ENCODE measurements around the gene C22orf31. TPM values are rescaled to one million over a fixed set of nuclear protein-coding genes. Genes with fewer than 3 reads are reported as not detected.

The C22orf31 gene
- total RNA-seq, 4 donors from 2014 or later, result not detected

DNA sequence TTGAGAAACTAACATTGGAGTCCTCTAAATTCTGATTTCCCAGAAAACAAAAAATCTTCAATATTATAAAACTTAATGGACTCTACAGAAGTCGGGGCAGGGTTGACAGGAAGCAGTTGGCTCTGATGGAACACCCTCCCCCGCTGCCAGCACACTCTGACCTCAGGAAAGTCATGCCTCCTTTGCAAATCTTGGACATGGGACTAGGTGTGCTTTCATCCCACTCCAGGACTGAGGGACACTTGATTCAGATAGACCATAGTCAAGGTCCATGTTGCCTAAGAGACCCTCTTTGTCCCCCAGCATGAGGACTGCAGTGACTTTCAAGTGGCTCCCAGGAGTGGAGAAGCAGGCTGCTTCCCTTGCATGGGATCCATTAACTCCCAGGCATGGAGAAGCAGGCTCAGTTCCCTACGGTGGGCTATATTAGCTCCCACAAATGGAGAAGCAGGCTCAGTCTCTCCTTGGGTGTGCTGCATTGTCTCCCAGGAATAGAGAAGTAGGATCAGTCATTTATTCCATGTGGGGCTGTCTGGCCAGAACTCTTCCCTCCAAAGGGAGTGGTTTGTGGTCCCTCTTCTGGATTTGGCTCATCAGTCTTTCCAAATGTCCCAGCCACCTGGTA is 38.3 kb downstream of the C22orf31 start:
- Histone ChIP-seq H3K27me3 (no peaks in the 10 kb centered on the region), H3K9me3 (no peaks in the 10 kb centered on the region), H3K4me1 (peaks cover 0 to 14% (median 4%) of the 10 kb centered on the region in 4 donors), H3K36me3 (peaks cover 0 to 7% (median 0%) of the 10 kb centered on the region in 3 donors), H3K27ac (no peak overlapping the region), H3K4me3 (no peak overlapping the region)
- WGBS, 2 donors, result 45 to 51% methylated on average over 3 of the region's 3 CpGs
- TF ChIP-seq EP300 (IDR thresholded peaks at IDR 0.05) (no peak), POLR2A (IDR thresholded peaks at IDR 0.05) (no peak)
- TF ChIP-seq, protein P1, sequence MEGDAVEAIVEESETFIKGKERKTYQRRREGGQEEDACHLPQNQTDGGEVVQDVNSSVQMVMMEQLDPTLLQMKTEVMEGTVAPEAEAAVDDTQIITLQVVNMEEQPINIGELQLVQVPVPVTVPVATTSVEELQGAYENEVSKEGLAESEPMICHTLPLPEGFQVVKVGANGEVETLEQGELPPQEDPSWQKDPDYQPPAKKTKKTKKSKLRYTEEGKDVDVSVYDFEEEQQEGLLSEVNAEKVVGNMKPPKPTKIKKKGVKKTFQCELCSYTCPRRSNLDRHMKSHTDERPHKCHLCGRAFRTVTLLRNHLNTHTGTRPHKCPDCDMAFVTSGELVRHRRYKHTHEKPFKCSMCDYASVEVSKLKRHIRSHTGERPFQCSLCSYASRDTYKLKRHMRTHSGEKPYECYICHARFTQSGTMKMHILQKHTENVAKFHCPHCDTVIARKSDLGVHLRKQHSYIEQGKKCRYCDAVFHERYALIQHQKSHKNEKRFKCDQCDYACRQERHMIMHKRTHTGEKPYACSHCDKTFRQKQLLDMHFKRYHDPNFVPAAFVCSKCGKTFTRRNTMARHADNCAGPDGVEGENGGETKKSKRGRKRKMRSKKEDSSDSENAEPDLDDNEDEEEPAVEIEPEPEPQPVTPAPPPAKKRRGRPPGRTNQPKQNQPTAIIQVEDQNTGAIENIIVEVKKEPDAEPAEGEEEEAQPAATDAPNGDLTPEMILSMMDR (IDR thresholded peaks at IDR 0.05), result no peak
- DNase-seq (ENCODE audit: low spot score in 2 of 2), result no peak

DNA sequence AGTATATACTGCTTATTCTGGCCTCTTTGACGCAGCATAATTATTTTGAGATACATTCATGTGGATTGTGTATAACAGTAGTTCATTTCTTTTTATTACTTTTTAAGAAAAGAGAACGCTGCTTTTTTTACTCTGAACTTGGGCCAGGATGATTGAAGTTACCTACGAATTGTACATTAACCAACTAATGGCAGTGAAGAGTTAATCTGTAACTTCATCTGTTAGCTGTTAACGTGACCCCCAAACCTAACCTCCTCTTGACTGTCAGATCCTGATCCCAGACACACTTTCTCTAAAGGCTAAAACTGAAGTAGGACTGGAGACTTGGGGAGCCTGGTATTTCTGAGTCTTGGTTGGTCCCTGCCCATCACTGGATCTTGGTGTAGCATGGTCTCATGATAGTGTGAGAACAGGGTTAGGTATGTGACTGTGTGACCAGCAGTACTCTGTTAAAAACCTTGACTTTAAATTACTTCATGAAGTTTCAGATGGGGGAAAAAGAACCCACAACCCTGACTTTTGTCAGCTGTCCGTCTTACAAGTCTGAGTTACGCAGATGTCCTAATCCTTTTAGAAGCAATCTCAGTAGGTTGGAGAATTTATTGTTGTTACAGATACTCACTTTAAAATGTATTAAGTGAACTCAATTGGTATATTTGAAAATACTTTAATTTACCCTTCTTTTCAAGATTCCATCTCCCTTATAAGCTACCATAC is 39.4 kb downstream of the C22orf31 start:
- DNase-seq (ENCODE audit: low spot score in 2 of 2), result no peak
- no peaks in the 10 kb centered on the region for H3K9me3 ChIP-seq
- no peak for TF ChIP-seq EP300 (IDR thresholded peaks at IDR 0.05)
- TF ChIP-seq, protein P1 (IDR thresholded peaks at IDR 0.05), result no peak
- TF ChIP-seq POLR2A (IDR thresholded peaks at IDR 0.05), result no peak
- no peak overlapping the region for H3K27ac ChIP-seq
- no peaks in the 10 kb centered on the region for H3K27me3 ChIP-seq
- peaks cover 0 to 14% (median 4%) of the 10 kb centered on the region in 4 donors for H3K4me1 ChIP-seq
- no peak overlapping the region for H3K4me3 ChIP-seq
- 82 to 84% methylated on average over 6 of the region's 6 CpGs for WGBS, 2 donors
- peaks cover 0 to 7% (median 0%) of the 10 kb centered on the region in 3 donors for H3K36me3 ChIP-seq

DNA sequence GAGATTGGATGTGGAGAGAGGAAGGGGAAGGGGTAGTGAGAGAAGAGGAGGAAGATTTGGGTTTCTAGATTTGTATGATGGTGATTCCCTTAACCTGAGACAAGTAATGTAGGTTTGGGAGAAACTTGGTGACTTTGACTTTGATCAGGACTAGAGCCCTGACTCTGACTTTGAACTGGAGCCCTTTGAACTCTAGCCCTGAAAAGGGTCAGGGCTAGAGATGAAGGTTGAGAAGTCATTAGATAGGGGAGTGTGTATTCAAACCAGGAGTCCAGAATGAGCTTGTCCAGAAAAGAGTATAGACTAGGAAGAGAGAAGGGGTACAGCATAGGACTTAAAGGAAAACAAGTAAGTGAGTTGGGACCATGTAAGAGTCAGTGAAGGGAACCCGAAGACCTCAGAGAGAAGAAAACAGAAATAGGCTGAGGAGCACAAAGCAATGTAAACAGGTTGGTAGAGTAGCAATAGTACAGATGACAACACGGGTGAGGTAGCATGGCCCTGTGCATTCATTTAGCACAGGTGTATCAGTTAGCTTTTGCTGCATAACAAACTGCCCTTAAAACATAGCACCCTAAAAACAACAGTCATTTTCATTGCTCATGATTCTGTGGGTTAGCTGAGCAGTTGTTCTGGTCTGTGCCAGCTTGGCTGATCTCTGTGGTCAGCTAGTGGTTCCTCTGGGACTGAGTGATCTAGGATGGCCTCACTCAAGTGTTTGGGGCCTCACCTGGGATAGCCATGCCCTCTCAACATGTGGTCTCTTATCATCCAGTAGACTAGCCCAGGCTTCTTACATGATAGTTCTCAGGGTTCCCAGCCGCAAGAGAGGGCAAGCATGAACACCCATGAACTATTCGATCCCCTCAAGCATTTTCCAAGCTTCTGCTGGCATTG is 43.1 kb downstream of the C22orf31 start:
- TF ChIP-seq EP300 (IDR thresholded peaks at IDR 0.05), result no peak
- TF ChIP-seq, protein P1 (IDR thresholded peaks at IDR 0.05), result no peak
- TF ChIP-seq POLR2A (IDR thresholded peaks at IDR 0.05), result no peak
- Histone ChIP-seq H3K36me3 (no peaks in the 10 kb centered on the region), H3K27ac (no peak overlapping the region), H3K4me3 (no peak overlapping the region), H3K27me3 (no peaks in the 10 kb centered on the region), H3K4me1 (peaks cover 0 to 13% (median 2%) of the 10 kb centered on the region in 4 donors), H3K9me3 (no peaks in the 10 kb centered on the region)
- 95 to 96% methylated on average over 4 of the region's 4 CpGs for WGBS, 2 donors
- no peak for DNase-seq (ENCODE audit: low spot score in 2 of 2)

DNA sequence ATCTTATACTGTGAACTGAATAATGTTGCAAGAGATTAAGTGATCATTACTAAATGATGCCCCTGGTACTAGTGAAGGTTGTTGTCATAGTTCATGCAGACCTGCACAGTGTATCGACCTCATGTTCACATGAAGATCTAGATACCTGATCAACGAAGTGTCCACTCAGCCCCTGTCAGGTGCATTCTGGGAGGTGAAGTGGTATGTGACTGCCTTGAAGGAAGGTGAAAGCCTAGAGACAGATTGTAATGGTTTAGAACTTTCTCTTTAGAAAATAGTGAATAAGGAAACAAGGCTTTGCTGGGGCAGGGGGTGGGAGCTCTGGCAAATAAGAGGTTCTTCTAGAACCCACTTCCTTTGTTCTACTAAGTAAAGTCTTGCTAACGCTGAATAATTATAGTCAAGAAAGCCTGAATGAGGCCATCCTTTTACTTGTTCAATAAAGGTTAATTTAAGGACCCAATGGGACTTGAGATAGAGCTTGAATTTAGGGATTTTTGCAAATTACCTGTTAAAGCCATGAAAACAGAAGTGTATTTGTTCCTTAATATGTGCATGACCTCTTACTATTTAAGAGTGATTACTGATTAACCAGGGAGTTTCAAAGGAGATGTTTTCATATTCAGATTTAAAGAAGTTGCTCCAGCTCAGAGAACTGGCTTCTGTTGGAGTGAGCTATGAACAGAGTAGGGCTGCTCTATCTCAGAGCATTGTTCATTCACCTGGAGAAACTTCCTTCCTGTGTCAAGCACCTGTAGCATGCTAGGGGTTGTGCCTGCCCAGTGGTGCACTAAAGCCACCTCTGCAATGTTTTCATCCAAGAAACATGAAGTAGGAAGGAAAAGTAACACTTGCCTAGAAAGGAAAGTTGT is 45.3 kb downstream of the C22orf31 start:
- Histone ChIP-seq H3K4me1 (peaks cover 0 to 14% (median 8%) of the 10 kb centered on the region in 4 donors), H3K27ac (no peak overlapping the region), H3K4me3 (no peak overlapping the region), H3K9me3 (no peaks in the 10 kb centered on the region), H3K27me3 (no peaks in the 10 kb centered on the region), H3K36me3 (no peaks in the 10 kb centered on the region)
- TF ChIP-seq POLR2A (IDR thresholded peaks at IDR 0.05) (no peak), EP300 (IDR thresholded peaks at IDR 0.05) (no peak)
- TF ChIP-seq, protein P1 (IDR thresholded peaks at IDR 0.05), result no peak
- WGBS, 2 donors, result 84 to 87% methylated on average over 3 of the region's 3 CpGs
- DNase-seq (ENCODE audit: low spot score in 2 of 2), result no peak
